HEK293 (cell line): ENCODE measurements around the gene CLTB.
A peak's percentile ranks its signal among the peaks of the same experiment; 100 is the strongest.

ENCODE experiments used
- GLIS1 ChIP-seq: fragments of 450-650 bp; formaldehyde crosslinking; IDR thresholded peaks from 2 replicates; pipeline ENCODE4 v1.5.1; 2016; ENCODE audit warnings: missing biosample characterization, missing genetic modification characterization
- GLIS2 ChIP-seq: fragments of 450-650 bp; formaldehyde crosslinking; IDR thresholded peaks from 2 replicates; pipeline ENCODE4 v1.5.1; 2016; ENCODE audit warnings: missing biosample characterization, missing genetic modification characterization
- KLF10 ChIP-seq: fragments of 450-650 bp; IDR thresholded peaks from 2 replicates; pipeline ENCODE4 v1.5.1; 2018; ENCODE audit warnings: missing biosample characterization, mild to moderate bottlenecking, missing genetic modification characterization
- KLF16 ChIP-seq: fragments of 450-650 bp; formaldehyde crosslinking; IDR thresholded peaks from 2 replicates; pipeline ENCODE4 v1.5.1; 2017; ENCODE audit warnings: missing biosample characterization, missing genetic modification characterization
- KLF8 ChIP-seq: fragments of 450-650 bp; formaldehyde crosslinking; IDR thresholded peaks from 2 replicates; pipeline ENCODE4 v1.5.1; 2016; ENCODE audit warnings: missing biosample characterization, missing genetic modification characterization
- MYNN ChIP-seq: fragments of 450-650 bp; formaldehyde crosslinking; IDR thresholded peaks from 2 replicates; pipeline ENCODE4 v1.5.1; 2016; ENCODE audit warnings: missing biosample characterization, missing genetic modification characterization, borderline replicate concordance
- SP7 ChIP-seq: fragments of 450-650 bp; formaldehyde crosslinking; IDR thresholded peaks from 2 replicates; pipeline ENCODE4 v1.5.1; 2016; ENCODE audit warnings: missing biosample characterization, missing genetic modification characterization
- TRIM28 ChIP-seq: IDR thresholded peaks from 2 replicates; pipeline ENCODE4 v1.6.1; 2011; ENCODE audit warnings: low read length, control low read depth, borderline replicate concordance
- ZBTB21 ChIP-seq: fragments of 450-650 bp; formaldehyde crosslinking; IDR thresholded peaks from 2 replicates; pipeline ENCODE4 v1.5.1; 2017; ENCODE audit warnings: missing biosample characterization, missing genetic modification characterization
- ZBTB48 ChIP-seq: fragments of 450-650 bp; formaldehyde crosslinking; IDR thresholded peaks from 2 replicates; pipeline ENCODE4 v1.5.1; 2016; ENCODE audit warnings: missing biosample characterization, missing genetic modification characterization
- ZBTB7A ChIP-seq: fragments of 450-650 bp; formaldehyde crosslinking; IDR thresholded peaks from 2 replicates; pipeline ENCODE4 v1.5.1; 2016; ENCODE audit warnings: low read depth, missing biosample characterization, missing genetic modification characterization
- ZBTB8A ChIP-seq: fragments of 450-650 bp; formaldehyde crosslinking; IDR thresholded peaks from 2 replicates; pipeline ENCODE4 v1.5.1; 2016; ENCODE audit warnings: missing biosample characterization, missing genetic modification characterization
- ZFP37 ChIP-seq: fragments of 450-650 bp; formaldehyde crosslinking; IDR thresholded peaks from 2 replicates; pipeline ENCODE4 v1.5.1; 2016; ENCODE audit warnings: missing biosample characterization, missing genetic modification characterization
- ZNF18 ChIP-seq: fragments of 450-650 bp; formaldehyde crosslinking; IDR thresholded peaks from 2 replicates; pipeline ENCODE4 v1.5.1; 2016; ENCODE audit warnings: missing biosample characterization, missing genetic modification characterization
- ZNF184 ChIP-seq: fragments of 450-650 bp; IDR thresholded peaks from 2 replicates; pipeline ENCODE4 v1.5.1; 2018; ENCODE audit warnings: missing biosample characterization, mild to moderate bottlenecking, missing genetic modification characterization
- ZNF239 ChIP-seq: fragments of 450-650 bp; formaldehyde crosslinking; IDR thresholded peaks from 2 replicates; pipeline ENCODE4 v1.5.1; 2016; ENCODE audit warnings: missing biosample characterization, missing genetic modification characterization
- ZNF292 ChIP-seq: fragments of 450-650 bp; formaldehyde crosslinking; IDR thresholded peaks from 2 replicates; pipeline ENCODE4 v1.5.1; 2016; ENCODE audit warnings: low read depth, missing biosample characterization, missing genetic modification characterization, borderline replicate concordance
- ZNF311 ChIP-seq: fragments of 450-650 bp; formaldehyde crosslinking; IDR thresholded peaks from 2 replicates; pipeline ENCODE4 v1.5.1; 2017; ENCODE audit warnings: missing biosample characterization, missing genetic modification characterization, borderline replicate concordance
- ZNF37A ChIP-seq: fragments of 450-650 bp; IDR thresholded peaks from 2 replicates; pipeline ENCODE4 v1.5.1; 2018; ENCODE audit warnings: missing biosample characterization, missing genetic modification characterization
- ZNF394 ChIP-seq: fragments of 450-650 bp; formaldehyde crosslinking; IDR thresholded peaks from 2 replicates; pipeline ENCODE4 v1.5.1; 2016; ENCODE audit warnings: missing biosample characterization, missing genetic modification characterization, mild to moderate bottlenecking, moderate library complexity, borderline replicate concordance
- ZNF423 ChIP-seq: fragments of 450-650 bp; formaldehyde crosslinking; IDR thresholded peaks from 2 replicates; pipeline ENCODE4 v1.5.1; 2016; ENCODE audit warnings: missing biosample characterization, missing genetic modification characterization
- ZNF501 ChIP-seq: fragments of 450-650 bp; formaldehyde crosslinking; IDR thresholded peaks from 2 replicates; pipeline ENCODE4 v1.5.1; 2016; ENCODE audit warnings: missing biosample characterization, missing genetic modification characterization
- ZNF548 ChIP-seq: fragments of 450-650 bp; formaldehyde crosslinking; IDR thresholded peaks from 2 replicates; pipeline ENCODE4 v1.5.1; 2016; ENCODE audit warnings: missing biosample characterization, missing genetic modification characterization
- ZNF561 ChIP-seq: fragments of 450-650 bp; IDR thresholded peaks from 2 replicates; pipeline ENCODE4 v1.5.1; 2018; ENCODE audit warnings: missing biosample characterization, missing genetic modification characterization, borderline replicate concordance
- ZNF624 ChIP-seq: fragments of 450-650 bp; formaldehyde crosslinking; IDR thresholded peaks from 2 replicates; pipeline ENCODE4 v1.5.1; 2017; ENCODE audit warnings: missing biosample characterization, missing genetic modification characterization
- ZNF626 ChIP-seq: fragments of 450-650 bp; sonication (Bioruptor Pico); formaldehyde crosslinking; IDR thresholded peaks from 2 replicates; pipeline ENCODE4 v1.5.1; 2018; ENCODE audit warnings: missing biosample characterization, missing genetic modification characterization, inconsistent platforms
- ZNF654 ChIP-seq: fragments of 450-650 bp; formaldehyde crosslinking; IDR thresholded peaks from 2 replicates; pipeline ENCODE4 v1.5.1; 2016; ENCODE audit warnings: low read depth, missing biosample characterization, missing genetic modification characterization
- ZNF664 ChIP-seq: fragments of 450-650 bp; formaldehyde crosslinking; IDR thresholded peaks from 2 replicates; pipeline ENCODE4 v1.5.1; 2016; ENCODE audit warnings: missing biosample characterization, missing genetic modification characterization
- ZNF677 ChIP-seq: fragments of 450-650 bp; IDR thresholded peaks from 2 replicates; pipeline ENCODE4 v1.5.0; 2018; ENCODE audit warnings: missing biosample characterization, mild to moderate bottlenecking, missing genetic modification characterization, moderate library complexity
- TF ChIP-seq, protein P1 (sequence below): fragments of 450-650 bp; IDR thresholded peaks from 2 replicates; pipeline ENCODE4 v1.5.1; 2018; ENCODE audit warnings: missing biosample characterization, missing genetic modification characterization
- TF ChIP-seq, protein P2 (sequence below): fragments of 450-650 bp; formaldehyde crosslinking; IDR thresholded peaks from 2 replicates; pipeline ENCODE4 v1.5.1; 2016; ENCODE audit warnings: missing biosample characterization, missing genetic modification characterization
- TF ChIP-seq, protein P3 (sequence below): fragments of 450-650 bp; formaldehyde crosslinking; IDR thresholded peaks from 2 replicates; pipeline ENCODE4 v1.5.1; 2016; ENCODE audit warnings: missing biosample characterization, missing genetic modification characterization
- TF ChIP-seq, protein P4 (sequence below): fragments of 450-650 bp; formaldehyde crosslinking; IDR thresholded peaks from 2 replicates; pipeline ENCODE4 v1.5.1; 2016; ENCODE audit warnings: missing biosample characterization, missing genetic modification characterization

The CLTB gene

DNA sequence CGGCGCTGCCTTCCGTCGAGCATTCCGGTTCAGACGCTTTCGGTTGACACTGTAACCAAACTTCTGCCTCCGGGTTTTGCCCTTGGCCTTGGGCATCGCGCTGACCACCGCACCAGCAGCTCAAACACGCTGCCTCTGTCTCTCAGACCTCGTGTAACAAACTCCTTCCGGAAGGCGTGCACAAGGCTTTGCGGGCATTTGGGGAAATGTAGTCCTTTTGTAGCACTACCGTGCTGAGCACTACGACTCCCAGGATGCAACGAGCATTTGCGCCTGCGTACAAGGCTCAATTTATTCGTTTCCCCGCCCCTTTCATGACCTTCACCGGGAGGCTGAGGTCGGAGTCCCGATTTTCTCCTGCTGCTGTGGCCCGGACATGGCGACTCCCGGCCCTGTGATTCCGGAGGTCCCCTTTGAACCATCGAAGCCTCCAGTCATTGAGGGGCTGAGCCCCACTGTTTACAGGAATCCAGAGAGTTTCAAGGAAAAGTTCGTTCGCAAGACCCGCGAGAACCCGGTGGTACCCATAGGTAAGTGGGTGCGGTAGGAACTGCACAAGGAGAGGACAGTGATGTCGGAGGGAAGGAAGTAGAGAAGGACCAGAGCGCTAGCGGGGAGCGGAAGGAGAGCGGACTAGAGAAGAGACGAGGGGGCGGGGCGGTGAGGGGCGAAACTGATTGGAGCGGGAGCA, 27.8 kb downstream of the CLTB start, which contains the start of the genes HIGD2A and NOP16 (continued):
- TF ChIP-seq ZNF501 (peak; percentile 100), MYNN (tag by site-specific recombination) (peak; percentile 60; the same call in 1 of the 2 replicates), TRIM28 (peak; percentile 94), ZNF37A (tag by site-specific recombination) (no peak), SP7 (tag by site-specific recombination) (peak; percentile 97), ZNF292 (tag by site-specific recombination) (no peak), ZNF311 (tag by site-specific recombination) (no peak), ZBTB8A (tag by site-specific recombination) (peak; percentile 72), ZNF548 (tag by site-specific recombination) (no peak), GLIS1 (tag by site-specific recombination) (0 out of 2 replicates have a peak, but pooled peaks have one; percentile 57), ZNF654 (no peak; the same call in 1 of the 2 replicates), ZNF561 (tag by site-specific recombination) (peak; percentile 97; the same call in 1 of the 2 replicates), ZBTB48 (tag by site-specific recombination) (0 out of 2 replicates have a peak, but pooled peaks have one; percentile 23), GLIS2 (tag by site-specific recombination) (peak; percentile 81), KLF16 (tag by site-specific recombination) (peak; percentile 99), ZBTB21 (tag by site-specific recombination) (peak; percentile 68; the same call in 1 of the 2 replicates), ZNF624 (tag by site-specific recombination) (no peak), ZNF423 (tag by site-specific recombination) (no peak), ZNF677 (no peak), ZFP37 (tag by site-specific recombination) (peak; percentile 98), ZNF184 (tag by site-specific recombination) (no peak), ZNF394 (tag by site-specific recombination) (peak; percentile 91), KLF8 (peak; percentile 99), KLF10 (tag by site-specific recombination) (peak; percentile 99), ZNF18 (tag by site-specific recombination) (0 out of 2 replicates have a peak, but pooled peaks have one; percentile 70), ZNF239 (tag by site-specific recombination) (peak; percentile 76; the same call in 1 of the 2 replicates), ZBTB7A (tag by site-specific recombination) (peak; percentile 98), ZNF664 (tag by site-specific recombination) (peak; percentile 81), ZNF626 (tag by site-specific recombination) (no peak)
- TF ChIP-seq, protein P1, sequence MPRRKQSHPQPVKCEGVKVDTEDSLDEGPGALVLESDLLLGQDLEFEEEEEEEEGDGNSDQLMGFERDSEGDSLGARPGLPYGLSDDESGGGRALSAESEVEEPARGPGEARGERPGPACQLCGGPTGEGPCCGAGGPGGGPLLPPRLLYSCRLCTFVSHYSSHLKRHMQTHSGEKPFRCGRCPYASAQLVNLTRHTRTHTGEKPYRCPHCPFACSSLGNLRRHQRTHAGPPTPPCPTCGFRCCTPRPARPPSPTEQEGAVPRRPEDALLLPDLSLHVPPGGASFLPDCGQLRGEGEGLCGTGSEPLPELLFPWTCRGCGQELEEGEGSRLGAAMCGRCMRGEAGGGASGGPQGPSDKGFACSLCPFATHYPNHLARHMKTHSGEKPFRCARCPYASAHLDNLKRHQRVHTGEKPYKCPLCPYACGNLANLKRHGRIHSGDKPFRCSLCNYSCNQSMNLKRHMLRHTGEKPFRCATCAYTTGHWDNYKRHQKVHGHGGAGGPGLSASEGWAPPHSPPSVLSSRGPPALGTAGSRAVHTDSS (tag by site-specific recombination), result no peak
- TF ChIP-seq, protein P2, sequence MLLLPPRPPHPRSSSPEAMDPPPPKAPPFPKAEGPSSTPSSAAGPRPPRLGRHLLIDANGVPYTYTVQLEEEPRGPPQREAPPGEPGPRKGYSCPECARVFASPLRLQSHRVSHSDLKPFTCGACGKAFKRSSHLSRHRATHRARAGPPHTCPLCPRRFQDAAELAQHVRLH (tag by site-specific recombination), result peak; percentile 99
- TF ChIP-seq, protein P3, sequence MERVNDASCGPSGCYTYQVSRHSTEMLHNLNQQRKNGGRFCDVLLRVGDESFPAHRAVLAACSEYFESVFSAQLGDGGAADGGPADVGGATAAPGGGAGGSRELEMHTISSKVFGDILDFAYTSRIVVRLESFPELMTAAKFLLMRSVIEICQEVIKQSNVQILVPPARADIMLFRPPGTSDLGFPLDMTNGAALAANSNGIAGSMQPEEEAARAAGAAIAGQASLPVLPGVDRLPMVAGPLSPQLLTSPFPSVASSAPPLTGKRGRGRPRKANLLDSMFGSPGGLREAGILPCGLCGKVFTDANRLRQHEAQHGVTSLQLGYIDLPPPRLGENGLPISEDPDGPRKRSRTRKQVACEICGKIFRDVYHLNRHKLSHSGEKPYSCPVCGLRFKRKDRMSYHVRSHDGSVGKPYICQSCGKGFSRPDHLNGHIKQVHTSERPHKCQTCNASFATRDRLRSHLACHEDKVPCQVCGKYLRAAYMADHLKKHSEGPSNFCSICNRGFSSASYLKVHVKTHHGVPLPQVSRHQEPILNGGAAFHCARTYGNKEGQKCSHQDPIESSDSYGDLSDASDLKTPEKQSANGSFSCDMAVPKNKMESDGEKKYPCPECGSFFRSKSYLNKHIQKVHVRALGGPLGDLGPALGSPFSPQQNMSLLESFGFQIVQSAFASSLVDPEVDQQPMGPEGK (tag by site-specific recombination), result peak; percentile 92
- TF ChIP-seq, protein P4, sequence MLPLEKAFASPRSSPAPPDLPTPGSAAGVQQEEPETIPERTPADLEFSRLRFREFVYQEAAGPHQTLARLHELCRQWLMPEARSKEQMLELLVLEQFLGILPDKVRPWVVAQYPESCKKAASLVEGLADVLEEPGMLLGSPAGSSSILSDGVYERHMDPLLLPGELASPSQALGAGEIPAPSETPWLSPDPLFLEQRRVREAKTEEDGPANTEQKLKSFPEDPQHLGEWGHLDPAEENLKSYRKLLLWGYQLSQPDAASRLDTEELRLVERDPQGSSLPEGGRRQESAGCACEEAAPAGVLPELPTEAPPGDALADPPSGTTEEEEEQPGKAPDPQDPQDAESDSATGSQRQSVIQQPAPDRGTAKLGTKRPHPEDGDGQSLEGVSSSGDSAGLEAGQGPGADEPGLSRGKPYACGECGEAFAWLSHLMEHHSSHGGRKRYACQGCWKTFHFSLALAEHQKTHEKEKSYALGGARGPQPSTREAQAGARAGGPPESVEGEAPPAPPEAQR (tag by site-specific recombination), result peak; percentile 99
